ENCODE results near the gene ABRACL. TPM values are rescaled to one million over a fixed set of nuclear protein-coding genes. Genes with fewer than 3 reads are reported as not detected.

ABRACL gene
- total and polyA plus RNA-seq, 2 of the 8 experiments (the other 6 are each of a cell fraction or from before 2014, with no cell fraction given): 103 to 167 TPM

DNA sequence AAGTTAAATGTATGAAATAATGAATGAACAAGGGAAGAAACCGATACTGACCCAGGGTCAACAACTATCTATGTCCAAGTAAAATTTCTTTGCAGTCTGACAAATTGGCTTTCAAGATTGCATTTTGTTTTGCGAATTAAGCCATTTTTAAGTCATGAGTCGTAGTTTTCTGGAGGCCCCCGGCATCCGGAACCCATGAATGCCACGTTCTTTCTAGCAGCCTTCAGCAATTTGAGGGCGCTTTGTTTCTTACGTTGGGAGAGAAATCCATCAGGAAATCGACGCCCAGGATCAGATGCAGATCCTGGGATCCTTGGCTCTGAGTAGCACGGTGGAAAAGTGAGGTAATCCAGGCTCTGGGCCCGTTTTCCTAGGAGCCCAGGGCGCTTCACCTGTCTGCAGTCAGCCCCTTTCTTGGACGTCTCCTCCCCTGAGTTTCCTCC, 309 bp upstream of the ABRACL start:
- no peak overlapping the region for H2AFZ ChIP-seq (ENCODE audit: low read length)
- H4K91ac ChIP-seq (replicated peaks; ENCODE audit: insufficient read length, low read length): peak overlapping the region; percentile 50
- H2BK5ac ChIP-seq (ENCODE audit: low read depth, low read length): peak overlapping the region; percentile 95; the same call in 1 of the 2 replicates
- H4K20me1 ChIP-seq (replicated peaks in 1 of 2; ENCODE audit: control insufficient read depth in 1 of 2, insufficient read depth in 2 of 2, low read length in 2 of 2): no peaks in the 10 kb centered on the region
- H3K79me1 ChIP-seq (ENCODE audit: low read depth, low read length): peaks cover 7% of the 10 kb centered on the region
- peak overlapping the region; percentile 68 to 100 for H3K4me2 ChIP-seq (ENCODE audit: insufficient read depth in 1 of 2, low read depth in 2 of 2, low read length in 2 of 2)
- peak; percentile 80 for FAIRE-seq
- ChIA-PET POLR2A (ENCODE audit: partially characterized antibody) (interaction anchor here (0.9 to 1.5 kb wide), 9 partner anchors 11 to 232 kb away, joined by 3 to 7 read pairs (median 3); partner anchors contain the start of gene ECT2L), CTCF (ENCODE audit: partially characterized antibody) (interaction anchor here (1.1 kb wide), 1 partner anchor 40 kb away, joined by 5 read pairs; the partner anchor contains the start of gene REPS1)
- no peak overlapping the region; the same call in 1 of the 2 replicates for H2BK12ac ChIP-seq (ENCODE audit: low read depth, low read length)
- H3K27me3 ChIP-seq (replicated peaks in 1 of 4; ENCODE audit: control insufficient read depth in 3 of 4, extremely low read depth in 1 of 4, insufficient read depth in 3 of 4, low read length in 3 of 4): no peaks in the 10 kb centered on the region; a peak in 1 of 7 replicates
- no peak overlapping the region for H3K4ac ChIP-seq (replicated peaks; ENCODE audit: insufficient read length, low read depth, low read length)
- peaks cover 5 to 18% (median 12%) of the 10 kb centered on the region in 4 experiments; a peak in 6 of 7 replicates for H3K4me1 ChIP-seq (replicated peaks in 1 of 4; ENCODE audit: control insufficient read depth in 3 of 4, insufficient read depth in 4 of 4, low read length in 3 of 4)
- H2BK20ac ChIP-seq (ENCODE audit: low read length): no peak overlapping the region
- DNase-seq (ENCODE audit: low read depth in 1 of 2, low spot score in 2 of 2): peak in 1 of 2 experiments; percentile 58
- H3K23ac ChIP-seq (ENCODE audit: insufficient read length): no peak overlapping the region
- WGBS, 2 experiments (ENCODE audit: extremely low coverage in 1 of 2, insufficient coverage in 1 of 2, insufficient read length in 1 of 2, insufficient replicate concordance in 2 of 2, low coverage in 1 of 2, low lambda C conversion rate in 2 of 2, missing lambda C conversion rate in 1 of 2): 2% methylated on average over 14 of the region's 14 CpGs; no CpG with 5 or more reads in 1 of the 2 experiments
- H3K18ac ChIP-seq (ENCODE audit: extremely low read depth, low read length): peak overlapping the region; percentile 91
- peak overlapping the region; percentile 91 to 99 (median 96) for H3K4me3 ChIP-seq (ENCODE audit: extremely low read depth in 1 of 4, insufficient read depth in 2 of 4, low read depth in 3 of 4, low read length in 4 of 4)
- H3K14ac ChIP-seq (ENCODE audit: insufficient read length): no peak overlapping the region
- peak overlapping the region; percentile 91 for H3K27ac ChIP-seq (ENCODE audit: low read depth, low read length)
- H3K79me2 ChIP-seq (ENCODE audit: control insufficient read depth in 1 of 2, insufficient read depth in 2 of 2, low read length in 2 of 2): peaks cover 5 to 49% of the 10 kb centered on the region in 2 experiments
- no peak overlapping the region for H2AK5ac ChIP-seq (ENCODE audit: low read depth, low read length)
- peak overlapping the region; percentile 95; the same call in 1 of the 2 replicates for H4K8ac ChIP-seq (ENCODE audit: extremely low read depth, insufficient read depth, low read length)
- peak overlapping the region; percentile 90 to 96 (median 92) for H3K9ac ChIP-seq (replicated peaks in 1 of 4; ENCODE audit: extremely low read depth in 1 of 4, low read depth in 3 of 4, low read length in 3 of 4)
- no peak overlapping the region for H2BK120ac ChIP-seq (replicated peaks; ENCODE audit: low read depth, low read length)
- peak overlapping the region; percentile 83 for H3K56ac ChIP-seq (replicated peaks; ENCODE audit: insufficient read length, low read depth, low read length)
- H2BK15ac ChIP-seq (ENCODE audit: low read length): no peak overlapping the region
- H3K36me3 ChIP-seq (ENCODE audit: control insufficient read depth in 2 of 4, insufficient read depth in 4 of 4, low read length in 3 of 4): peaks cover 0 to 2% (median 0%) of the 10 kb centered on the region in 4 experiments; a peak in 3 of 8 replicates
- no peaks in the 10 kb centered on the region for H3K9me3 ChIP-seq (ENCODE audit: insufficient read depth in 2 of 2, low read depth in 1 of 2, low read length in 1 of 2)
- H4K5ac ChIP-seq (ENCODE audit: insufficient read length, low read depth, low read length): peak overlapping the region; percentile 49
- peaks cover 11% of the 10 kb centered on the region for H3K23me2 ChIP-seq (ENCODE audit: low read depth, low read length)
- TF ChIP-seq MAFK (IDR thresholded peaks at IDR 0.05; ENCODE audit: low read depth, low read length) (no peak), SP4 (IDR thresholded peaks at IDR 0.05; ENCODE audit: low read length) (peak; percentile 11; the same call in 1 of the 2 replicates), ZNF274 (IDR thresholded peaks at IDR 0.05; ENCODE audit: borderline replicate concordance, extremely low read depth, low read length) (no peak), RFX5 (IDR thresholded peaks at IDR 0.05; ENCODE audit: borderline replicate concordance, low read depth, low read length) (no peak), TEAD4 (IDR thresholded peaks at IDR 0.05; ENCODE audit: low read depth, low read length) (no peak), POLR2AphosphoS5 (IDR thresholded peaks at IDR 0.05; ENCODE audit: low read depth, low read length) (0 out of 2 replicates have a peak, but pooled peaks have one; percentile 85), CHD2 (IDR thresholded peaks at IDR 0.05; ENCODE audit: low read length) (no peak), SP1 (IDR thresholded peaks at IDR 0.05; ENCODE audit: low read depth, low read length) (no peak), TBP (IDR thresholded peaks at IDR 0.05; ENCODE audit: low read depth, low read length) (peak; percentile 76; the same call in 1 of the 2 replicates), RAD21 (IDR thresholded peaks at IDR 0.05 in 1 of 2, conservative IDR thresholded peaks at IDR 0.05 in 1 of 2; ENCODE audit: low read depth in 2 of 2, low read length in 2 of 2) (no peak), EP300 (IDR thresholded peaks at IDR 0.05; ENCODE audit: borderline replicate concordance in 1 of 2, low read depth in 2 of 2, low read length in 2 of 2) (0 out of 3 replicates have a peak, but pooled peaks of 1 of the 2 experiments have one; percentile 1)
